Left hindlimb (tissue), 1 donor: ENCODE data around the gene APBB2.
A peak's percentile ranks its signal among the peaks of the same experiment; 100 is the strongest.

Experiments used
- DNase-seq: peaks from one replicate; pipeline ENCODE4 v3.0.0-alpha.2; 2018

APBB2 gene

GRCh38 chr4:40963897-40964478, 250.4 kb downstream of the APBB2 start:
- DNase-seq, result no peak

- DNase-seq, result no peak
These were observed 251.7 kb downstream of the APBB2 start for GRCh38 chr4:40962551-40963180.

GRCh38 chr4:40960941-40961340, 253.4 kb downstream of the APBB2 start:
- no peak for DNase-seq

GRCh38 chr4:40957281-40957680, 257.1 kb downstream of the APBB2 start:
- no peak for DNase-seq

GRCh38 chr4:40956721-40957255, 257.6 kb downstream of the APBB2 start:
- no peak for DNase-seq

- no peak for DNase-seq
These were observed 260.2 kb downstream of the APBB2 start for GRCh38 chr4:40954088-40954668.

GRCh38 chr4:40953283-40954087, 260.9 kb downstream of the APBB2 start:
- peak; percentile 64 for DNase-seq

GRCh38 chr4:40952672-40953071, 261.7 kb downstream of the APBB2 start:
- no peak for DNase-seq

GRCh38 chr4:40952217-40952616, 262.1 kb downstream of the APBB2 start:
- DNase-seq, result no peak

- no peak for DNase-seq
These were observed 263.3 kb downstream of the APBB2 start for GRCh38 chr4:40951026-40951425.

GRCh38 chr4:40949358-40950100, 264.8 kb downstream of the APBB2 start:
- no peak for DNase-seq

- DNase-seq, result no peak
These were observed 266.3 kb downstream of the APBB2 start for GRCh38 chr4:40948014-40948413.

GRCh38 chr4:40946652-40947051, 267.7 kb downstream of the APBB2 start:
- DNase-seq, result no peak

GRCh38 chr4:40940756-40941155, 273.6 kb downstream of the APBB2 start:
- DNase-seq, result peak; percentile 69

GRCh38 chr4:40940317-40940741, 274.0 kb downstream of the APBB2 start:
- peak; percentile 82 for DNase-seq

- DNase-seq, result no peak
These were observed 274.5 kb downstream of the APBB2 start for GRCh38 chr4:40939856-40940255.

GRCh38 chr4:40938337-40938736, 276.0 kb downstream of the APBB2 start:
- no peak for DNase-seq

- no peak for DNase-seq
These were observed 277.1 kb downstream of the APBB2 start for GRCh38 chr4:40937140-40937725.

GRCh38 chr4:40934676-40935075, 279.7 kb downstream of the APBB2 start:
- no peak for DNase-seq

GRCh38 chr4:40933272-40934053, 280.9 kb downstream of the APBB2 start:
- no peak for DNase-seq

GRCh38 chr4:40931841-40932240, 282.5 kb downstream of the APBB2 start:
- no peak for DNase-seq
